ENCODE results near the gene OR5M8.

The OR5M8 gene

DNA sequence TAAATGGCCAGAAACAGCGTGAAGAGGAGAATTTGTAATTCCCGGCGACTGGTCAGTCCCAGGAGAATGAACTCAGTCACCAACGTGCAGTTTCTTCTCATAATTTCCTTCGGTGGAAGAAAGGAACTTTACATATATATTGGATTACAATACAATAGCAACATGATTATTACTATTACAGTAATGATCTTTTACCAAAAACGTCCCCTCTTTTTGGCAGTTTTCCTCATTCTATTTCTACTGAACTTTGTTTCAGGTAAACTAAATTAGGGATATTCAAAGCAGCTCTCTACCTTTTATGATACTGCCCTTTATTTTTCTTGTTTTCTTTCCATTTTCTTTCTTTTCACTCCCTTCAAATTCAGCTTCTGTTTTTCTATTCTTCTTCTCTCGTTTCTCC lies at the start of gene OR5M8:
Gene OR5M8 (minus strand): TSS at position 101 of the 400 bp plus-strand sequence. CDS start 0 bp downstream, at position 101.
- no peaks in the 10 kb centered on the region for H3K4me1 Mint-ChIP-seq
- DNase-seq (no peak), ATAC-seq (no peak)
- H3K36me3 Mint-ChIP-seq (ENCODE audit: low read depth): no peaks in the 10 kb centered on the region
- no peak within 1 kb of the TSS for H3K27ac Mint-ChIP-seq
- no peak within 1 kb of the TSS for H3K4me3 Mint-ChIP-seq
- peaks cover 12% of the 10 kb centered on the region for H3K9me3 Mint-ChIP-seq
- no peaks in the 10 kb centered on the region for H3K27me3 Mint-ChIP-seq

DNA sequence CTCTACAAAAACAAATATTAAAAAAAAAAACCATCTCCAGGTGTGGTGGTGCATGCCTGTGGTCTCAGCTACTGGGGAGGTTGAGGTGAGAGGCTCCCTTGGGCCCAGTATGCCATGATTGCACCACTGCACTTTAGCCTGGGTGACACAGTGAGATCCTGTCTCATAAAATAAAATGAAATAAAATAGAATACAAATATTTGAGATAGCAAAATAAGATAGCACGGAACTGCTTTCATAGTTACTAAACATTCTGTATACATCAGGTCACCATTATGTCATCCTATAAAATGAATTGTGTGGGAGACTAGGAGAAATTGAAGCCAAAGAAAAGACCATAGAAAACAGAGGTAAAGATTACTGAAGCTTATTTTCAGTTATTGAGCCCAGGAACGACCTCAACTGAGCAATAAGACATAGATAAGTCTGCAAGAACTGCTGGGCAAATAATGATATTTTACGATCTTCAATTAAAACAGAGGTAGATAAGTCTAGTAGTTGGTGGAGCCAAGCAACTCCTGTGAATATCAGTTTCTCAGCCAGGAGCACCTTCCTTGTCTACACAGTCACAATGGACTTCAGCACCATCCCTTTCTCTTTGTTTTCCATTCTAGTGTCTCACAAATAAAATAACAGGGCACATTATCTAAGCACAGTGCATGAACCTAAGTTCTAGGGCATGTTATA lies 42.0 kb upstream of the OR5M8 start:
- no peaks in the 10 kb centered on the region for H3K4me1 Mint-ChIP-seq
- no peak overlapping the region for H3K27ac Mint-ChIP-seq
- no peak for ATAC-seq
- no peaks in the 10 kb centered on the region for H3K36me3 Mint-ChIP-seq (ENCODE audit: low read depth)
- no peak for DNase-seq
- peaks cover 10% of the 10 kb centered on the region for H3K9me3 Mint-ChIP-seq
- no peak overlapping the region for H3K4me3 Mint-ChIP-seq
- no peaks in the 10 kb centered on the region for H3K27me3 Mint-ChIP-seq

DNA sequence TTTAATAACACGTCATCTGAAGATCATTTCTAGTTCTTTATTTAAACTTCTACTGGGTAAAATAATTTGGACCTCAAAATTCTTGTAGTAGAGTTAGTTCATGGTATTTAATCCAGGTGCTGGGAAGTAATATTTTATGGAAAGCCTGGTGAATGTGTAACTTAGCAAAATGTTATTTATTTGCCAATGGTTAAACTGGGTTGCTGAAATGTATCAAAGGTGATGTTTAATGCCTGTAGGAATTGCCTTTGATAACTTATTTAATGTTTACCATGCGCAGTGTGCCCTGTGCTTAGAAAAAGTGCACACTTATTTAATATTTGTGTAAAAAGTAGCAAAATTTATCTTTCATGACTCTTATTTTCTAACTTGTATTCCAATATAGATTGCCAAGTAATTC lies 40.7 kb upstream of the OR5M8 start:
- ATAC-seq (no peak), DNase-seq (no peak)
- H3K4me1 Mint-ChIP-seq: no peaks in the 10 kb centered on the region
- no peaks in the 10 kb centered on the region for H3K36me3 Mint-ChIP-seq (ENCODE audit: low read depth)
- H3K27me3 Mint-ChIP-seq: no peaks in the 10 kb centered on the region
- peaks cover 9% of the 10 kb centered on the region for H3K9me3 Mint-ChIP-seq
- no peak overlapping the region for H3K4me3 Mint-ChIP-seq
- no peak overlapping the region for H3K27ac Mint-ChIP-seq

DNA sequence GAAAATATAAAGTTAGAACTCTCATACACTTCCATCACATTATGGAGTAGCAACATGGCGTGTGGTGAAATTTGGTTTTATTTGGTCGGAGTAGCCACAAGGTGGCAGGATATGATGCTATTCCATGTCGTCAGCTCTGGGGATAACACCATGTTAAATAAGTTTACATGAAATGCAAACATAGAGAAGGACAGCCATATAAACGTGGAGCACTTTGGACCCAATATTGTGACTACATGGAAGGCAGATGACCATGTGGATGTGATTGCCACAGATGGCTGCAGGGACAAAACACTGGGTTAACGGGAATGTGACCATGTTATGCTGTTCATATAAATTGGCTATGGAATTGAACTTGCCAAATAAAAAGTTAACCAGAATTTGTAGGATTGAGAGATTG lies 30.8 kb upstream of the OR5M8 start:
- Mint-ChIP-seq H3K4me3 (no peak overlapping the region), H3K9me3 (peaks cover 6% of the 10 kb centered on the region), H3K36me3 (ENCODE audit: low read depth) (no peaks in the 10 kb centered on the region), H3K4me1 (no peaks in the 10 kb centered on the region), H3K27ac (no peak overlapping the region), H3K27me3 (no peaks in the 10 kb centered on the region)
- ATAC-seq: no peak
- no peak for DNase-seq

DNA sequence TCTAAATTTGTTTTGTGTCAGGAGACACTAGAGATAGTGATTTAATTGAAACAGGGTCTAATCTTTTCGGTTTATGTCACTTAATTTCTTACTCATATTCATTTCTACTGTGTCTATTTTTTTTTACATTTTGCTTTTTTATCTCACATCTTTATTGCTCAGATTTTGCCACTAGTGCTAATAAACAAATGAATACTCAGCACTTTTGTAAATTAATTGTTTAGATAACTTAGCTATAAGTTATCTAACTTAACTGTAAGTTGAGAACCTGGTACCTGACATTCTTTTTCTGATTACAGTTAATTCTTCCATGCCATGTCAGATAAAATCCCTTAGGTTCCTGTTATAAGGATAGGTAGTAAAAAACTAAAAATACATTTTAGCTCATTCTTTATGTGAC lies 22.1 kb upstream of the OR5M8 start:
- H3K9me3 Mint-ChIP-seq: peaks cover 14% of the 10 kb centered on the region
- DNase-seq (no peak), ATAC-seq (no peak)
- no peak overlapping the region for H3K27ac Mint-ChIP-seq
- H3K36me3 Mint-ChIP-seq (ENCODE audit: low read depth): no peaks in the 10 kb centered on the region
- no peak overlapping the region for H3K4me3 Mint-ChIP-seq
- no peaks in the 10 kb centered on the region for H3K27me3 Mint-ChIP-seq
- no peaks in the 10 kb centered on the region for H3K4me1 Mint-ChIP-seq

DNA sequence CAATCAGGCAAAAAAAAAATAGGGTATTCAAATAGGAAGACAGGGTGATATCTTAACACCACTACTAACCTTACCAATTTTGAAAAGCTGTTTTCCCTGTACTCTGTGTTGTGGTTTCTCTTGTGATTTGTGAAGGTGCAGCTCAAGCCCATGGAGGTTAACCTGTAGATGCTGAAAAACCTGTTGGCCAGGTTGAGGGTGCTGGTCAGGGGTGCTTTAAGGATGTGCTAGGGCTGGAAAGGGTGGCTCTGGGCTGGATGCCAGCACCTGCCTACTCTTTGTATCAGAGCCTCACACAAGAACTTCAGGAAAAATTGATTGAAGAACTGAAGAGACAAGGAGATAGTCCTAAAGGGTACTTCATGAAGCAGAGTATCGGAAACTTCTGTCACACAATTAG lies 18.3 kb upstream of the OR5M8 start:
- Mint-ChIP-seq H3K36me3 (ENCODE audit: low read depth) (no peaks in the 10 kb centered on the region), H3K4me1 (no peaks in the 10 kb centered on the region), H3K27ac (no peak overlapping the region), H3K27me3 (no peaks in the 10 kb centered on the region), H3K9me3 (peaks cover 19% of the 10 kb centered on the region), H3K4me3 (no peak overlapping the region)
- ATAC-seq (no peak), DNase-seq (no peak)

DNA sequence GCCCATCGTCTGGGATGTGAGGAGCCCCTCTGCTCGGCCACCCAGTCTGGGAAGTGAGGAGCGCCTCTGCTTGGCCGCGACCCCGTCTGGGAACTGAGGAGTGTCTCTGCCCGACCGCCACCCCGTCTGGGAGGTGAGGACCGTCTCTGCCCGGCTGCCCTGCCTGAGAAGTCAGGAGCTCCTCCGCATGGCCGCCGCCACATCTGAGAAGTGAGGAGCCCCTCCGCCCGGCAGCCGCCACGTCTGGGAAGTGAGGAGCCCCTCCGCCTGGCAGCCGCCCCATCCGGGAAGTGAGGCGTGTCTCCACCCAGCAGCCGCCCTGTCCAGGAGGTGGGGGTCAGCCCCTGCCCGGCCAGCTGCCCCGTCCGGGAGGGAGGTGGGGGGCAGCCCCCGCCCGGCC lies 5.8 kb upstream of the OR5M8 start:
- Mint-ChIP-seq H3K4me1 (no peaks in the 10 kb centered on the region), H3K27me3 (no peaks in the 10 kb centered on the region), H3K9me3 (peaks cover 13% of the 10 kb centered on the region), H3K27ac (no peak overlapping the region), H3K36me3 (ENCODE audit: low read depth) (no peaks in the 10 kb centered on the region), H3K4me3 (no peak overlapping the region)
- DNase-seq (no peak), ATAC-seq (no peak)

DNA sequence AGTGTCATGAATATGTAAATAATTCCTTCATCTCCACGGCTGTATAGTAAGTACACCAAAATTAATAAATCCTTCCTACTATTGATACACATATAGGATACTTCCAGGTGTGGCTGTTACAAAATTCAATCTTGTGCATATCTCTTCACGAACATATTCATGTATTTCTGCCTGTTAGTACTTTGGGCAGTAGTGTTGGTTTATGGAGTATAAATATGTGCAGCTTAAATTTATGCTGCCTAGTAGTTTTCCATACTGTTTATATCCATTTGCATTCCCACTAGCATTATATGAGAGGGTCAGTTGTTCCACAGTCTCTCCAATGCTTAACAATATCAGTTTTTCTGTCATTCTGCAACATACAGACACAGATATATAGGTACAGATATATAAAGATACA lies 3.9 kb upstream of the OR5M8 start:
- no peak overlapping the region for H3K27ac Mint-ChIP-seq
- DNase-seq (no peak), ATAC-seq (no peak)
- H3K27me3 Mint-ChIP-seq: no peaks in the 10 kb centered on the region
- no peaks in the 10 kb centered on the region for H3K36me3 Mint-ChIP-seq (ENCODE audit: low read depth)
- H3K4me3 Mint-ChIP-seq: no peak overlapping the region
- peaks cover 13% of the 10 kb centered on the region for H3K9me3 Mint-ChIP-seq
- H3K4me1 Mint-ChIP-seq: no peaks in the 10 kb centered on the region

DNA sequence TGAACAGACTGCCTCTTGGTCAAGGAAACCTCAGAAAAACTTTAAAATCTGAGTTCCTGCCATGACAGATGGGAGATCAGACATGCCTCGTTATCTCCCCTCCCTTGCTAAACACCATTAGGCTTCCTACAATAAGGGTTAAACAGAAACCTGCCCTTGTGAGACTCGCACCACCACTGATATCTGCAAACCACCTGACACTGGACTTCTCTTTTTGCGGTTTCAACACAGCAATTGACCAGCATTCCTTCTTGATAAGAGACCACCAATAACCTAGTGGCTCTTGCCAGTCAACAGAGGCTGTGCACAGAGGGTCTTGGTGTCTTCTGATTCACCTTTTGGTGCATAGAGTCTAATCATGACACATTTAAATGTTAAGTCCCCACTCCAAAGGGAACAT lies 4.4 kb downstream of the OR5M8 start:
- ATAC-seq (no peak), DNase-seq (no peak)
- Mint-ChIP-seq H3K36me3 (ENCODE audit: low read depth) (no peaks in the 10 kb centered on the region), H3K9me3 (peaks cover 10% of the 10 kb centered on the region), H3K4me1 (no peaks in the 10 kb centered on the region), H3K4me3 (no peak overlapping the region), H3K27me3 (no peaks in the 10 kb centered on the region), H3K27ac (no peak overlapping the region)

DNA sequence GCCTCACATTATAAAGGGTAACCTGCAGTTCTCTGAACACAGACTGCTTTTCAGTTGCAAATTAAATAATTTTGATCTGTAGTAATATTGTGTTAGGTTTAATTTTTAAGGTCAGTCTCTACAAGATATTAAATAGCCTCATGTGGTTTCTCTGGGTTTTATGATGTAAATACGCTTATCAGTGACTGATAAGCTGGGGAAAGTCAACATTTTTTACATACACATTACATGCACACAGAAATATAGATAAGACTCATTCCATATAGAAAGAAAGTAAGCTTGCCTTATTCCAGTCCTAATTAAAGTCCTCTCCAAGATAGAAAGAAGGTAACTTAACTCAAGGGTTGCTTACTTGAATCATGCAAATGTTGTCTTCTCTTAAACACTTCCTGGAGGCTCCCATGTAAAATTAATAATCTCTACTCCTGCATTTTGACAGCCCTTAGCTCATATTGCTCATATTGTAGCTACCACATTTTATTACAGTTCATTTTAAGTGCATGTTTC lies 16.4 kb downstream of the OR5M8 start:
- DNase-seq (no peak), ATAC-seq (no peak)
- Mint-ChIP-seq H3K27ac (no peak overlapping the region), H3K4me1 (no peaks in the 10 kb centered on the region), H3K36me3 (ENCODE audit: low read depth) (no peaks in the 10 kb centered on the region), H3K4me3 (no peak overlapping the region), H3K27me3 (no peaks in the 10 kb centered on the region), H3K9me3 (no peaks in the 10 kb centered on the region)

DNA sequence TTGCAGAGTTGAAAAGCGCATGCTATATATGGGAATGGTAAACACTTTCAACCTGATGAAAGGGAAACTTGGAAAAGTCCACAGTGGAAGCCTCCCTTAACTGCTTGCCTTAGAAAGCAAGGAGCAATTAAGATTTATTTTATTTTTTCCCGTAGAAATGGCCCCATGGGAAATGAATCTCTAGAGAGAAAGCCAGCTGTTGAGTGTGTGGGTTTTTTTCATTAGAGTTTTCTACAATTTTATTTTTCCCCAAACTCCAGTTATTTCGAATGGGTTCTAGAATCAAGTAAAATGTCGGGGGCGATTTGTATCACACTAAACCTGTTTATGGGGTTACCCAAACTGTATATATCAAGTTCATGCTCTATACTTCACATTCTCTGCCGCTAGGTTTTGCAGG lies 17.9 kb downstream of the OR5M8 start, which contains the start of gene OR5M3:
Gene OR5M3 (minus strand): TSS at position 101 of the 400 bp plus-strand sequence. CDS start 2,855 bp downstream, outside the sequence.
- Mint-ChIP-seq H3K27ac (no peak within 1 kb of the TSS), H3K4me1 (no peaks in the 10 kb centered on the region), H3K36me3 (ENCODE audit: low read depth) (no peaks in the 10 kb centered on the region), H3K4me3 (no peak within 1 kb of the TSS), H3K27me3 (no peaks in the 10 kb centered on the region), H3K9me3 (no peaks in the 10 kb centered on the region)
- no peak for DNase-seq
- ATAC-seq: no peak

DNA sequence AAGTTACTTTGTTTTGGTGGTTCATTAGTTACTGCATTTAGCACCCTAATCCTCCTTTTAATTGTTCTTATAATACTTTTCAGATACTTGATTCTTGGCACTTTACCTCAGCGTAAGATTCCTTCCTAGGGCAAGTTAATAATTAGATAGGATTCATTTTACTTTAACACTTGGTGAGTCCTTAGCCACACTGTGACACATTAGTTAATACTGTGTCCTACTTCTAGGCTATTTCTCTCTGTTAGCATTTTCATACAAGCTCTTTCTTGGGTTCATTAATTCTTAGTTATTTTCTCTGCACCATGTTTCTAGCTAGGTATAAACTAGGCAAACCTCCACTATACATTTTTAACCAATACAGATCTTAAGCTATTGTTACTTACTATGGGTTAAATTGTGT lies 34.1 kb downstream of the OR5M8 start:
- no peaks in the 10 kb centered on the region for H3K4me1 Mint-ChIP-seq
- no peak overlapping the region for H3K27ac Mint-ChIP-seq
- DNase-seq: no peak
- H3K36me3 Mint-ChIP-seq (ENCODE audit: low read depth): no peaks in the 10 kb centered on the region
- no peak for ATAC-seq
- peaks cover 4% of the 10 kb centered on the region for H3K9me3 Mint-ChIP-seq
- H3K27me3 Mint-ChIP-seq: no peaks in the 10 kb centered on the region
- no peak overlapping the region for H3K4me3 Mint-ChIP-seq

DNA sequence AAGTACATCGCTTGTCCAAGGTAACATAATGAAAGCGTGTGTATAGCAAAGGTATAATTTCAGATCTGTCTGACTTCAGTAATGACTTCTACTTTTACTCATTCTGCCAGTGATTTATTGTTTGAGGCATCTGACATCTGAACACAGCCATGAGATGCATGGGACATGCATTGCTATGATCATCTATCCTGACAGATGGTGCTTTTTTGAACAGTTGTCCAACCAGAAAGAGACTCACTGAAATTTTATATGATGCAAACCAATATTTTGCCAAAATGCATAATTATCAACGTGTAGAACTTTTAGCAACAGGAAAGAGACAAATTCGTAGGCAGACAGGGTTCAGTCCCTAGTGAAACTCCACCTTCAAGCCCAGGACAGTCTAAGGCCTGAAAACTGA lies 37.6 kb downstream of the OR5M8 start:
- H3K9me3 Mint-ChIP-seq: peaks cover 10% of the 10 kb centered on the region
- no peaks in the 10 kb centered on the region for H3K4me1 Mint-ChIP-seq
- no peak for DNase-seq
- H3K36me3 Mint-ChIP-seq (ENCODE audit: low read depth): no peaks in the 10 kb centered on the region
- no peak overlapping the region for H3K4me3 Mint-ChIP-seq
- H3K27me3 Mint-ChIP-seq: no peaks in the 10 kb centered on the region
- no peak overlapping the region for H3K27ac Mint-ChIP-seq
- no peak for ATAC-seq

Measured in activated naive CD8-positive, alpha-beta T cell treated with anti-CD3 and anti-CD28 coated beads, Interleukin-2, amount 50 U/mL, for 24 hours (primary cell).